ENCODE data around the gene ENO3. TPM values are rescaled to one million over a fixed set of nuclear protein-coding genes. Genes with fewer than 3 reads are reported as not detected.

ENO3 gene
- total and polyA plus RNA-seq, 10 of the 15 experiments (the other 5 are each of a cell fraction or from before 2014, with no cell fraction given), result 6.8 to 28.4 (median 17.0) TPM

DNA sequence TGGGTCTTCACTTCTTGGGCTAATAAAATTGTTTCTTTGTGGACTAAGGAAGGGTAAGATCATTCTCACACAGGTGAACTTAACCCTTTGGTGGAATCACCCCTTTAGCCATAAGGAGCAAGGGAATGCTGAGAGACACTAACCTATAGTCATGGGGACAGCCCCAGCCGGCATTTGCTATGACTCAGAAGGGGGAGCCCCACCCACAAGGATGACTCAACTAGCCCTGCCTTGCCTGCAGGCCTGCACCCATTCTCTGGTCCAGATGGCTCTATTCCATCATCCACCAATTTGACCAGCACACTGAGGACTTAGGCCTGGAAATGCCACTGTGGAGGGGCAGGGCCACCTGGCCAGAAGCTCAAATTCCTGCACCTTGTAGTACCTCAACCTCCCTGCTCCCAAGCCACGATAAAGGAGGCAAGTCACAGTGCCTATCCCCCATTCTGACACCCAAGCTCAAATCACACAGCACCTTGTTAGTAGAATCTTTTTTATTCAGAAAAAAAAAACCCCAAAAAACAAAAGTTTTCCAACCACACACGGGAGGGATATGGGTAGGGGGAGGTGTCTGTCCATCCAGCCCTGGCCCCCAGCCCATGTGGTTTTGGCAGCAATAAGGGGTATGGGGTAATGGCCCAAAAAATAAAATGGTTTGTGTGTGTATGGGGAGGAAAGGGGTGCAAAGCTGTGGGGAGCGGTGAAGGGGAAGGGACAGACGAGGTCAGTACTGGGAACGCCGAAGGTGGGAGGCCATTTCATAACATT lies 5.6 kb upstream of the ENO3 start (continued):
- TF ChIP-seq IRF5 (IDR thresholded peaks at IDR 0.05; ENCODE audit: borderline replicate concordance) (no peak), MEF2B (IDR thresholded peaks at IDR 0.05; ENCODE audit: partially characterized antibody, poor library complexity, severe bottlenecking) (peak; percentile 16), CREB1 (IDR thresholded peaks at IDR 0.05; ENCODE audit: low read depth) (no peak), ZNF622 (IDR thresholded peaks at IDR 0.05) (no peak), BMI1 (IDR thresholded peaks at IDR 0.05; ENCODE audit: borderline replicate concordance) (peak; percentile 56; the same call in 1 of the 2 replicates), HDGF (IDR thresholded peaks at IDR 0.05) (no peak), MTA2 (IDR thresholded peaks at IDR 0.05; ENCODE audit: low read depth) (no peak; the same call in 1 of the 2 replicates), BRCA1 (IDR thresholded peaks at IDR 0.05; ENCODE audit: low read depth, low read length) (no peak), NFYA (IDR thresholded peaks at IDR 0.05; ENCODE audit: borderline replicate concordance, low read depth, low read length) (no peak), IKZF2 (IDR thresholded peaks at IDR 0.05) (peak; percentile 80 to 91), POLR2AphosphoS2 (IDR thresholded peaks at IDR 0.05; ENCODE audit: low read depth, low read length) (peak; percentile 93), EED (IDR thresholded peaks at IDR 0.05; ENCODE audit: low read depth) (peak; percentile 87), SP1 (IDR thresholded peaks at IDR 0.05; ENCODE audit: low read depth, low read length) (no peak), FOXK2 (IDR thresholded peaks at IDR 0.05) (no peak), HDAC6 (IDR thresholded peaks at IDR 0.05; ENCODE audit: unreplicated experiment) (no peak), RAD21 (IDR thresholded peaks at IDR 0.05; ENCODE audit: insufficient read depth, low read depth, low read length) (no peak), BACH1 (IDR thresholded peaks at IDR 0.05; ENCODE audit: borderline replicate concordance) (peak; percentile 99), HCFC1 (IDR thresholded peaks at IDR 0.05; ENCODE audit: low read length) (no peak), TCF7 (IDR thresholded peaks at IDR 0.05; ENCODE audit: borderline replicate concordance) (peak; percentile 54; the same call in 1 of the 2 replicates), NR2C2 (IDR thresholded peaks at IDR 0.05; ENCODE audit: borderline replicate concordance, control insufficient read depth, insufficient read length, low read depth) (no peak)
- TF ChIP-seq, protein P1, sequence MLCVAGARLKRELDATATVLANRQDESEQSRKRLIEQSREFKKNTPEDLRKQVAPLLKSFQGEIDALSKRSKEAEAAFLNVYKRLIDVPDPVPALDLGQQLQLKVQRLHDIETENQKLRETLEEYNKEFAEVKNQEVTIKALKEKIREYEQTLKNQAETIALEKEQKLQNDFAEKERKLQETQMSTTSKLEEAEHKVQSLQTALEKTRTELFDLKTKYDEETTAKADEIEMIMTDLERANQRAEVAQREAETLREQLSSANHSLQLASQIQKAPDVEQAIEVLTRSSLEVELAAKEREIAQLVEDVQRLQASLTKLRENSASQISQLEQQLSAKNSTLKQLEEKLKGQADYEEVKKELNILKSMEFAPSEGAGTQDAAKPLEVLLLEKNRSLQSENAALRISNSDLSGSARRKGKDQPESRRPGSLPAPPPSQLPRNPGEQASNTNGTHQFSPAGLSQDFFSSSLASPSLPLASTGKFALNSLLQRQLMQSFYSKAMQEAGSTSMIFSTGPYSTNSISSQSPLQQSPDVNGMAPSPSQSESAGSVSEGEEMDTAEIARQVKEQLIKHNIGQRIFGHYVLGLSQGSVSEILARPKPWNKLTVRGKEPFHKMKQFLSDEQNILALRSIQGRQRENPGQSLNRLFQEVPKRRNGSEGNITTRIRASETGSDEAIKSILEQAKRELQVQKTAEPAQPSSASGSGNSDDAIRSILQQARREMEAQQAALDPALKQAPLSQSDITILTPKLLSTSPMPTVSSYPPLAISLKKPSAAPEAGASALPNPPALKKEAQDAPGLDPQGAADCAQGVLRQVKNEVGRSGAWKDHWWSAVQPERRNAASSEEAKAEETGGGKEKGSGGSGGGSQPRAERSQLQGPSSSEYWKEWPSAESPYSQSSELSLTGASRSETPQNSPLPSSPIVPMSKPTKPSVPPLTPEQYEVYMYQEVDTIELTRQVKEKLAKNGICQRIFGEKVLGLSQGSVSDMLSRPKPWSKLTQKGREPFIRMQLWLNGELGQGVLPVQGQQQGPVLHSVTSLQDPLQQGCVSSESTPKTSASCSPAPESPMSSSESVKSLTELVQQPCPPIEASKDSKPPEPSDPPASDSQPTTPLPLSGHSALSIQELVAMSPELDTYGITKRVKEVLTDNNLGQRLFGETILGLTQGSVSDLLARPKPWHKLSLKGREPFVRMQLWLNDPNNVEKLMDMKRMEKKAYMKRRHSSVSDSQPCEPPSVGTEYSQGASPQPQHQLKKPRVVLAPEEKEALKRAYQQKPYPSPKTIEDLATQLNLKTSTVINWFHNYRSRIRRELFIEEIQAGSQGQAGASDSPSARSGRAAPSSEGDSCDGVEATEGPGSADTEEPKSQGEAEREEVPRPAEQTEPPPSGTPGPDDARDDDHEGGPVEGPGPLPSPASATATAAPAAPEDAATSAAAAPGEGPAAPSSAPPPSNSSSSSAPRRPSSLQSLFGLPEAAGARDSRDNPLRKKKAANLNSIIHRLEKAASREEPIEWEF (IDR thresholded peaks at IDR 0.05; ENCODE audit: insufficient replicate concordance, low read depth, low read length), result no peak
- TF ChIP-seq, protein P2, sequence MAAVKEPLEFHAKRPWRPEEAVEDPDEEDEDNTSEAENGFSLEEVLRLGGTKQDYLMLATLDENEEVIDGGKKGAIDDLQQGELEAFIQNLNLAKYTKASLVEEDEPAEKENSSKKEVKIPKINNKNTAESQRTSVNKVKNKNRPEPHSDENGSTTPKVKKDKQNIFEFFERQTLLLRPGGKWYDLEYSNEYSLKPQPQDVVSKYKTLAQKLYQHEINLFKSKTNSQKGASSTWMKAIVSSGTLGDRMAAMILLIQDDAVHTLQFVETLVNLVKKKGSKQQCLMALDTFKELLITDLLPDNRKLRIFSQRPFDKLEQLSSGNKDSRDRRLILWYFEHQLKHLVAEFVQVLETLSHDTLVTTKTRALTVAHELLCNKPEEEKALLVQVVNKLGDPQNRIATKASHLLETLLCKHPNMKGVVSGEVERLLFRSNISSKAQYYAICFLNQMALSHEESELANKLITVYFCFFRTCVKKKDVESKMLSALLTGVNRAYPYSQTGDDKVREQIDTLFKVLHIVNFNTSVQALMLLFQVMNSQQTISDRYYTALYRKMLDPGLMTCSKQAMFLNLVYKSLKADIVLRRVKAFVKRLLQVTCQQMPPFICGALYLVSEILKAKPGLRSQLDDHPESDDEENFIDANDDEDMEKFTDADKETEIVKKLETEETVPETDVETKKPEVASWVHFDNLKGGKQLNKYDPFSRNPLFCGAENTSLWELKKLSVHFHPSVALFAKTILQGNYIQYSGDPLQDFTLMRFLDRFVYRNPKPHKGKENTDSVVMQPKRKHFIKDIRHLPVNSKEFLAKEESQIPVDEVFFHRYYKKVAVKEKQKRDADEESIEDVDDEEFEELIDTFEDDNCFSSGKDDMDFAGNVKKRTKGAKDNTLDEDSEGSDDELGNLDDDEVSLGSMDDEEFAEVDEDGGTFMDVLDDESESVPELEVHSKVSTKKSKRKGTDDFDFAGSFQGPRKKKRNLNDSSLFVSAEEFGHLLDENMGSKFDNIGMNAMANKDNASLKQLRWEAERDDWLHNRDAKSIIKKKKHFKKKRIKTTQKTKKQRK (IDR thresholded peaks at IDR 0.05; ENCODE audit: low read depth, low read length), result no peak
